Measurements from ENCODE around the gene AP2B1. TPM values are rescaled to one million over a fixed set of nuclear protein-coding genes. Genes with fewer than 3 reads are reported as not detected.

Gene AP2B1
- total RNA-seq, 2 donors from 2014 or later, result 220 to 274 TPM

DNA sequence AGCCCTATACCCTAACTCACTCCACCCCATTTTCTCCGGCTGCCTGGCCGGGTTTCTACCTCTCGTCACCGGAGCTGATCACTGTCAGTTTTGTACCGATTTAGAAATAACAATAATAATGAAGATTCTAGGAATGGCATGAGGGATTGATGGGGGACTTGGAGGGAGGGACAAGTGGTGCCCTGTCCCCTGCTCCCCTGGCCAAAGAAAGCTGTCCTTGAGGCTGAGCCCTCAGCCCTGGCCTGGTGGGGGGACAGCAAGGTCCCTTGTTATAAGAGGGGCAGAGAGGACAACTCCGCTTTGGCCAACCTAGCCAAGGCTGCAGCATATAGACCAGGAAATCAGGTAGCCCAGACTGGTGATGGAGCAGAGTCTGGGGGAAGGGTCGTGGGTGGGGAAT, 155.4 kb downstream of the AP2B1 start:
- Histone ChIP-seq H3K4me3 (no peak overlapping the region), H3K27me3 (peaks cover 18% of the 10 kb centered on the region)
- intact Hi-C loops (cut with DNase I), result no loop called here

DNA sequence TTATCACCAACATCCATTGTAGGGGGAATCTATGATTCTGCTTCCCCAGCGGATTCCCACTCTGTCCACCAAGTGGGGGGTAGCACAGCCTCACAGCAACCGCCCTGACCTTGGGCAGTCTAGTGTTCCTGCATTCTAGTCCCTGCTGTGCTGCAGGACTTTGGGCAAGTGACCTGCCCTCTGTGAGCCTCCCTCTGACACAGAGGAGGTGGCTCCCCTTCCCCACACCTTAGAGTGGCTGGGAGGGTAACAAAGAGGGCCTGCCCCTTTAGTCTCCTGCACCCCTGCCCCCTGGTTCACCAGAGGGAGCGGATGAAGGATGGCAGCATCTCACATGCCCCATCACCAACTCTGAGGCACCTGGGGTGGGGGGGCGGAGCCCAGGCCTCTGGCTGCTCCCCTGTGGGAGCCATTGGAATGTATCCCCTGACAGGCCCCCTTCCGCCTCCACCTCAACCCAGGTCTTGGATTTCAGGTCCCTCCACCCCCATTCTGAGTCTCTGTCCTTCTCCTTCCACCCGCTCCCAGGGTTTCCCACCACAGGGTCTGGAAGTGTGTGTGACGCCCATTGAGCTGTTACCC, 155.9 kb downstream of the AP2B1 start:
- no peak overlapping the region for H3K4me3 ChIP-seq
- DNase-seq, result no peak
- no peak overlapping the region for H3K9ac ChIP-seq (ENCODE audit: low read depth in 2 of 2, low read length in 2 of 2)
- H3K27ac ChIP-seq, result no peak overlapping the region
- peaks cover 3% of the 10 kb centered on the region for H3K4me1 ChIP-seq
- no peaks in the 10 kb centered on the region for H3K9me3 ChIP-seq
- no peaks in the 10 kb centered on the region for H3K36me3 ChIP-seq
- intact Hi-C loops (cut with DNase I), result no loop called here
- TF ChIP-seq, protein P1, sequence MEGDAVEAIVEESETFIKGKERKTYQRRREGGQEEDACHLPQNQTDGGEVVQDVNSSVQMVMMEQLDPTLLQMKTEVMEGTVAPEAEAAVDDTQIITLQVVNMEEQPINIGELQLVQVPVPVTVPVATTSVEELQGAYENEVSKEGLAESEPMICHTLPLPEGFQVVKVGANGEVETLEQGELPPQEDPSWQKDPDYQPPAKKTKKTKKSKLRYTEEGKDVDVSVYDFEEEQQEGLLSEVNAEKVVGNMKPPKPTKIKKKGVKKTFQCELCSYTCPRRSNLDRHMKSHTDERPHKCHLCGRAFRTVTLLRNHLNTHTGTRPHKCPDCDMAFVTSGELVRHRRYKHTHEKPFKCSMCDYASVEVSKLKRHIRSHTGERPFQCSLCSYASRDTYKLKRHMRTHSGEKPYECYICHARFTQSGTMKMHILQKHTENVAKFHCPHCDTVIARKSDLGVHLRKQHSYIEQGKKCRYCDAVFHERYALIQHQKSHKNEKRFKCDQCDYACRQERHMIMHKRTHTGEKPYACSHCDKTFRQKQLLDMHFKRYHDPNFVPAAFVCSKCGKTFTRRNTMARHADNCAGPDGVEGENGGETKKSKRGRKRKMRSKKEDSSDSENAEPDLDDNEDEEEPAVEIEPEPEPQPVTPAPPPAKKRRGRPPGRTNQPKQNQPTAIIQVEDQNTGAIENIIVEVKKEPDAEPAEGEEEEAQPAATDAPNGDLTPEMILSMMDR (IDR thresholded peaks at IDR 0.05), result no peak
- peaks cover 19% of the 10 kb centered on the region for H3K27me3 ChIP-seq

More for the DNA sequence above, 155.4 kb downstream of the AP2B1 start:
- Histone ChIP-seq H3K9me3 (no peaks in the 10 kb centered on the region), H3K27ac (no peak overlapping the region), H3K36me3 (no peaks in the 10 kb centered on the region), H3K9ac (ENCODE audit: low read depth in 2 of 2, low read length in 2 of 2) (no peak overlapping the region), H3K4me1 (peaks cover 3% of the 10 kb centered on the region)
- no peak for DNase-seq
- TF ChIP-seq, protein P1 (IDR thresholded peaks at IDR 0.05), result no peak

DNA sequence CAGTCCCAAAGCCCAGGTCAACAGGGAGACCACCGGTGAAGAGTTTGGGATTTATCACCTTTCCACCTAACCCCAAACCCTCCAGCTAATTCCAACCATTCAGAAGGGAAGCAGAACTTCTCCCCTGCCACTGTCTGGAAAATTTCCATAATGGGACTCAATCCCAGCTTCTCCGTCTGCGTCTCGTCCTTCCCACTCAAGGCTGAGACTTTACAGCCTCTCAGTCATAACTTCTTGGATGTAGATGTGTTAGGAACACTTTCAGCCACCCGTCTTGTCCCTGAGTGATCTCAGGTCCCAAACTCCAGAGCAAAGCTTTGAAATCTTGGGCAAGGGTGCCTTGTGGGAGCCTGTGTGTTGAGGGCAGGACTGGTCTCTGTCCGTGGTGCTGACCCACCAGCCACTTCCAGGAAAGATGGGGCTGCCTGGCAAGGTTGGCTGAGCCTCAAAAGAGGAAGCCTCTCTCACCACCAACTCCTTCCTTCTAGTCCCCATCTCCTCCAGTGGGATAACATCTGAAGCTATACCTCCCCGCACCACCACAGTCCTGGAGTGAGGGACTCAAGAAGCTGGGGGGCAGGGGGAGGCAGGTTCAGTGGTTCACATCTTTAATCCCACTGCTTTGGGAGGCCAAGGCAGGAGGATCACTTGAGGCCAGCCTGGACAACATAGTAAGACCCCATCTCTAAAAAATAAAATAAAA, 156.7 kb downstream of the AP2B1 start:
- no peak overlapping the region for H3K9ac ChIP-seq (ENCODE audit: low read depth in 2 of 2, low read length in 2 of 2)
- no peak for DNase-seq
- no peaks in the 10 kb centered on the region for H3K9me3 ChIP-seq
- H3K27me3 ChIP-seq, result peaks cover 23% of the 10 kb centered on the region
- H3K36me3 ChIP-seq, result no peaks in the 10 kb centered on the region
- H3K4me1 ChIP-seq, result peaks cover 3% of the 10 kb centered on the region
- H3K4me3 ChIP-seq, result no peak overlapping the region
- intact Hi-C loops (cut with DNase I), result no loop called here
- TF ChIP-seq, protein P1 (IDR thresholded peaks at IDR 0.05), result no peak
- no peak overlapping the region for H3K27ac ChIP-seq

DNA sequence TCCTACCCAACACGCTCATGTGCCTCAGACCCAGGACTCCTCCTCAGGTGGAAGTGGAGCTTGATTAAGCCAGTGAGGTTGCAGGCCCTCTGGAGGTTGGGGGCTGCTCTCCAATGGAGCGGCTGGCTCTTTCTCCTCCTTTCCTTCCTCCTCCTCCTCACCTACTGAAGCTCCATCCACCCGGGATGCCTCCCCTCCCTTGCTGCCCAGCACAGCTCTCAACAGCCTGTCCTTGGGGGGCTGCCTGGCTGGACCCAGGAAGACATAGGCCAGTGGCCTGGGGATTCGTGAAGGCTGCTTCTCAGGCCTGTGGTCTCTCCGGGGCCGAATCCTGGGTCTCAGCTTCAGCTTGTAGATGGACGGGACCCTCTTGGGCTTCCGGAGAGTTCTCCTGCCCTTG, 157.7 kb downstream of the AP2B1 start:
- peaks cover 33% of the 10 kb centered on the region for H3K27me3 ChIP-seq

DNA sequence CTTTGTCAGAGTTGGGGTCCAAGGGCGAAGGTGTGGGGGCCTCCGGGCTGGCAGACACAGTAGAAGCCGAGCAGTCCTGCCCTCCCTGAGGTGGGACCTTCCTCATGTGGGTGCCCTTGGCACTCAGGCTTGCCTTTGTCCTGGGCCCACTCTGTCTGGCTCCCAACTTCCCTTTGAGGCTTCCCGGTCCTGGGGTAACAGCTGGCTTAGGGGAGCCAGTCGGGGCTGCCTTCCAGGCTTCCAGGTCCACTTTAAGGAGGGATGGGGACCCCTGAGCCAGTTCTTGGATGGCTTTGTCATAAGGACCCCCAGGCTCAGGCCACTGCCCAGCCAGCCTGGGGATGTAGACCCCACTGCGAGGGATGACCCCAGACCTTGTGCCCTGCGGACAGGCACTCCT, 158.1 kb downstream of the AP2B1 start:
- no peak for DNase-seq
- Histone ChIP-seq H3K4me1 (peaks cover 3% of the 10 kb centered on the region), H3K9ac (ENCODE audit: low read depth in 2 of 2, low read length in 2 of 2) (no peak overlapping the region), H3K36me3 (no peaks in the 10 kb centered on the region), H3K27ac (no peak overlapping the region), H3K9me3 (no peaks in the 10 kb centered on the region), H3K4me3 (no peak overlapping the region), H3K27me3 (peaks cover 35% of the 10 kb centered on the region)
- TF ChIP-seq, protein P1 (IDR thresholded peaks at IDR 0.05), result no peak
- intact Hi-C loops (cut with DNase I), result loop anchor here (5.0 kb wide), 1 partner anchor 133 kb away; no protein-coding TSS in a partner anchor

More for the DNA sequence above, 157.7 kb downstream of the AP2B1 start:
- no peak for DNase-seq
- H3K9me3 ChIP-seq, result no peaks in the 10 kb centered on the region
- no peak overlapping the region for H3K9ac ChIP-seq (ENCODE audit: low read depth in 2 of 2, low read length in 2 of 2)
- peaks cover 3% of the 10 kb centered on the region for H3K4me1 ChIP-seq
- TF ChIP-seq, protein P1 (IDR thresholded peaks at IDR 0.05), result no peak
- H3K4me3 ChIP-seq, result no peak overlapping the region
- no peak overlapping the region for H3K27ac ChIP-seq
- intact Hi-C loops (cut with DNase I), result loop anchor here (5.0 kb wide), 1 partner anchor 133 kb away; no protein-coding TSS in a partner anchor
- H3K36me3 ChIP-seq, result no peaks in the 10 kb centered on the region
